Testis (tissue), 2 donors: Measurements from ENCODE around the gene DDIT3.

Experiments used
- CTCF ChIP-seq, 3 experiments: fragments of 450-650 bp in 2 of 3; fragments of 200-600 bp in 1 of 3; sonication (generic) in 1 of 3; IDR thresholded peaks; one replicate each; pipeline ENCODE4 v1.5.1; 2016 to 2019; ENCODE audit warnings: antibody characterized with exemption in 3 of 3, mild to moderate bottlenecking in 2 of 3, moderate library complexity in 1 of 3
- POLR2A ChIP-seq: fragments of 450-650 bp; IDR thresholded peaks from one replicate; pipeline ENCODE4 v1.6.1; 2017; ENCODE audit warnings: antibody characterized with exemption, mild to moderate bottlenecking, moderate library complexity

- TF ChIP-seq CTCF (IDR thresholded peaks at IDR 0.05) (no peak), POLR2A (no peak)
Measured at GRCh38 chr12:57477710-57478681, 42.3 kb downstream of the DDIT3 start.
